ENCODE data around the gene AP2A2.

AP2A2 gene

DNA sequence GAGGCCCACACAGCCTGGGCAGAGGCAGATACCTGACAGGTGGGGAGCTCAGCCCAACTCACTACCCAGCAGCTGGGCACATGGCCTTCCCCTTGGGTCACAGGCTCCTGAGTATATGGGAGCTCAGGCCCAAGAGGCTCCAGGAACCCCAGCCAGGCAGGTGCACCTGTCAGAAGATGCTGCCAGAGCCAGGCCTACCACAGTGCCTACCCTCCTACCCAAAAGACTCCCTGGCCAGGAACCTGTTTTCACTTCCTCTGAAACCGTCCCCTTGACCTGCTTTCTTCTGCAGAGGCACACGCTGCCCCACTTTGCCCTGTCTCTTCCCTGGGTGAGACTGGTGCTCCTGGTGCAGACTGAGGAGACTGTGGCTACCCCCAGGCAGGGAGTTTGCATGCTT is 18.0 kb upstream of the AP2A2 start:
- peaks cover 0 to 52% of the 10 kb centered on the region in 2 experiments; a peak in 2 of 3 replicates for H3K36me3 ChIP-seq (ENCODE audit: control insufficient read depth in 2 of 2, insufficient read depth in 1 of 2, low read length in 2 of 2)
- no peaks in the 10 kb centered on the region for H3K4me1 ChIP-seq (ENCODE audit: control insufficient read depth, insufficient read depth, low read length)
- POLR2A ChIA-PET = interaction anchor here (0.9 kb wide), 1 partner anchor 98 kb away, joined by 3 read pairs; the partner anchor contains the start of gene RPLP2
- TF ChIP-seq, protein P1, sequence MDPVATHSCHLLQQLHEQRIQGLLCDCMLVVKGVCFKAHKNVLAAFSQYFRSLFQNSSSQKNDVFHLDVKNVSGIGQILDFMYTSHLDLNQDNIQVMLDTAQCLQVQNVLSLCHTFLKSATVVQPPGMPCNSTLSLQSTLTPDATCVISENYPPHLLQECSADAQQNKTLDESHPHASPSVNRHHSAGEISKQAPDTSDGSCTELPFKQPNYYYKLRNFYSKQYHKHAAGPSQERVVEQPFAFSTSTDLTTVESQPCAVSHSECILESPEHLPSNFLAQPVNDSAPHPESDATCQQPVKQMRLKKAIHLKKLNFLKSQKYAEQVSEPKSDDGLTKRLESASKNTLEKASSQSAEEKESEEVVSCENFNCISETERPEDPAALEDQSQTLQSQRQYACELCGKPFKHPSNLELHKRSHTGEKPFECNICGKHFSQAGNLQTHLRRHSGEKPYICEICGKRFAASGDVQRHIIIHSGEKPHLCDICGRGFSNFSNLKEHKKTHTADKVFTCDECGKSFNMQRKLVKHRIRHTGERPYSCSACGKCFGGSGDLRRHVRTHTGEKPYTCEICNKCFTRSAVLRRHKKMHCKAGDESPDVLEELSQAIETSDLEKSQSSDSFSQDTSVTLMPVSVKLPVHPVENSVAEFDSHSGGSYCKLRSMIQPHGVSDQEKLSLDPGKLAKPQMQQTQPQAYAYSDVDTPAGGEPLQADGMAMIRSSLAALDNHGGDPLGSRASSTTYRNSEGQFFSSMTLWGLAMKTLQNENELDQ (tag by site-specific recombination; IDR thresholded peaks at IDR 0.05; ENCODE audit: low read depth) = no peak
- TF ChIP-seq ZNF571 (tag by site-specific recombination; IDR thresholded peaks at IDR 0.05) (no peak), TCF7L2 (IDR thresholded peaks at IDR 0.05; ENCODE audit: borderline replicate concordance, low read depth, low read length) (no peak), SP7 (tag by site-specific recombination; IDR thresholded peaks at IDR 0.05) (no peak), SP3 (tag by site-specific recombination; IDR thresholded peaks at IDR 0.05) (no peak), ZNF302 (tag by site-specific recombination; IDR thresholded peaks at IDR 0.05; ENCODE audit: low read depth) (no peak), ZNF433 (tag by site-specific recombination; IDR thresholded peaks at IDR 0.05; ENCODE audit: low read depth) (no peak), ZNF549 (tag by site-specific recombination; IDR thresholded peaks at IDR 0.05) (no peak), BCL11B (tag by site-specific recombination; IDR thresholded peaks at IDR 0.05; ENCODE audit: low read depth) (no peak), BCL11A (tag by site-specific recombination; IDR thresholded peaks at IDR 0.05; ENCODE audit: low read depth) (no peak), ZNF37A (tag by site-specific recombination; IDR thresholded peaks at IDR 0.05) (no peak), ZNF785 (tag by site-specific recombination; IDR thresholded peaks at IDR 0.05) (no peak)
- TF ChIP-seq, protein P2, sequence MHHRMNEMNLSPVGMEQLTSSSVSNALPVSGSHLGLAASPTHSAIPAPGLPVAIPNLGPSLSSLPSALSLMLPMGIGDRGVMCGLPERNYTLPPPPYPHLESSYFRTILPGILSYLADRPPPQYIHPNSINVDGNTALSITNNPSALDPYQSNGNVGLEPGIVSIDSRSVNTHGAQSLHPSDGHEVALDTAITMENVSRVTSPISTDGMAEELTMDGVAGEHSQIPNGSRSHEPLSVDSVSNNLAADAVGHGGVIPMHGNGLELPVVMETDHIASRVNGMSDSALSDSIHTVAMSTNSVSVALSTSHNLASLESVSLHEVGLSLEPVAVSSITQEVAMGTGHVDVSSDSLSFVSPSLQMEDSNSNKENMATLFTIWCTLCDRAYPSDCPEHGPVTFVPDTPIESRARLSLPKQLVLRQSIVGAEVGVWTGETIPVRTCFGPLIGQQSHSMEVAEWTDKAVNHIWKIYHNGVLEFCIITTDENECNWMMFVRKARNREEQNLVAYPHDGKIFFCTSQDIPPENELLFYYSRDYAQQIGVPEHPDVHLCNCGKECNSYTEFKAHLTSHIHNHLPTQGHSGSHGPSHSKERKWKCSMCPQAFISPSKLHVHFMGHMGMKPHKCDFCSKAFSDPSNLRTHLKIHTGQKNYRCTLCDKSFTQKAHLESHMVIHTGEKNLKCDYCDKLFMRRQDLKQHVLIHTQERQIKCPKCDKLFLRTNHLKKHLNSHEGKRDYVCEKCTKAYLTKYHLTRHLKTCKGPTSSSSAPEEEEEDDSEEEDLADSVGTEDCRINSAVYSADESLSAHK (tag by site-specific recombination; IDR thresholded peaks at IDR 0.05) = no peak
- TF ChIP-seq, protein P3, sequence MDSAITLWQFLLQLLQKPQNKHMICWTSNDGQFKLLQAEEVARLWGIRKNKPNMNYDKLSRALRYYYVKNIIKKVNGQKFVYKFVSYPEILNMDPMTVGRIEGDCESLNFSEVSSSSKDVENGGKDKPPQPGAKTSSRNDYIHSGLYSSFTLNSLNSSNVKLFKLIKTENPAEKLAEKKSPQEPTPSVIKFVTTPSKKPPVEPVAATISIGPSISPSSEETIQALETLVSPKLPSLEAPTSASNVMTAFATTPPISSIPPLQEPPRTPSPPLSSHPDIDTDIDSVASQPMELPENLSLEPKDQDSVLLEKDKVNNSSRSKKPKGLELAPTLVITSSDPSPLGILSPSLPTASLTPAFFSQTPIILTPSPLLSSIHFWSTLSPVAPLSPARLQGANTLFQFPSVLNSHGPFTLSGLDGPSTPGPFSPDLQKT (IDR thresholded peaks at IDR 0.05; ENCODE audit: borderline replicate concordance, low read depth, low read length) = no peak
- TF ChIP-seq, protein P4, sequence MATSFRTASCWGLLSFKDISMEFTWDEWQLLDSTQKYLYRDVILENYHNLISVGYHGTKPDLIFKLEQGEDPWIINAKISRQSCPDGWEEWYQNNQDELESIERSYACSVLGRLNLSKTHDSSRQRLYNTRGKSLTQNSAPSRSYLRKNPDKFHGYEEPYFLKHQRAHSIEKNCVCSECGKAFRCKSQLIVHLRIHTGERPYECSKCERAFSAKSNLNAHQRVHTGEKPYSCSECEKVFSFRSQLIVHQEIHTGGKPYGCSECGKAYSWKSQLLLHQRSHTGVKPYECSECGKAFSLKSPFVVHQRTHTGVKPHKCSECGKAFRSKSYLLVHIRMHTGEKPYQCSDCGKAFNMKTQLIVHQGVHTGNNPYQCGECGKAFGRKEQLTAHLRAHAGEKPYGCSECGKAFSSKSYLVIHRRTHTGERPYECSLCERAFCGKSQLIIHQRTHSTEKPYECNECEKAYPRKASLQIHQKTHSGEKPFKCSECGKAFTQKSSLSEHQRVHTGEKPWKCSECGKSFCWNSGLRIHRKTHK (tag by site-specific recombination; IDR thresholded peaks at IDR 0.05) = no peak
- TF ChIP-seq, protein P5, sequence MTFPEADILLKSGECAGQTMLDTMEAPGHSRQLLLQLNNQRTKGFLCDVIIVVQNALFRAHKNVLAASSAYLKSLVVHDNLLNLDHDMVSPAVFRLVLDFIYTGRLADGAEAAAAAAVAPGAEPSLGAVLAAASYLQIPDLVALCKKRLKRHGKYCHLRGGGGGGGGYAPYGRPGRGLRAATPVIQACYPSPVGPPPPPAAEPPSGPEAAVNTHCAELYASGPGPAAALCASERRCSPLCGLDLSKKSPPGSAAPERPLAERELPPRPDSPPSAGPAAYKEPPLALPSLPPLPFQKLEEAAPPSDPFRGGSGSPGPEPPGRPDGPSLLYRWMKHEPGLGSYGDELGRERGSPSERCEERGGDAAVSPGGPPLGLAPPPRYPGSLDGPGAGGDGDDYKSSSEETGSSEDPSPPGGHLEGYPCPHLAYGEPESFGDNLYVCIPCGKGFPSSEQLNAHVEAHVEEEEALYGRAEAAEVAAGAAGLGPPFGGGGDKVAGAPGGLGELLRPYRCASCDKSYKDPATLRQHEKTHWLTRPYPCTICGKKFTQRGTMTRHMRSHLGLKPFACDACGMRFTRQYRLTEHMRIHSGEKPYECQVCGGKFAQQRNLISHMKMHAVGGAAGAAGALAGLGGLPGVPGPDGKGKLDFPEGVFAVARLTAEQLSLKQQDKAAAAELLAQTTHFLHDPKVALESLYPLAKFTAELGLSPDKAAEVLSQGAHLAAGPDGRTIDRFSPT (tag by site-specific recombination; IDR thresholded peaks at IDR 0.05) = no peak
- H3K27ac ChIP-seq (ENCODE audit: extremely low read depth, low read depth, low read length) = no peak overlapping the region
- no peaks in the 10 kb centered on the region for H3K9me3 ChIP-seq (ENCODE audit: control insufficient read depth, insufficient read depth, low read depth, low read length)
- CTCF ChIA-PET = no interaction called here
- no peak overlapping the region for H3K4me3 ChIP-seq (ENCODE audit: low read depth, low read length)
